HG03565 (cell line): ENCODE measurements around the gene FLYWCH1.
"Not testable (repeated sequence)": the region's sequence is repeated elsewhere in the genome, so short reads cannot be mapped to it uniquely, and the experiment has no call there.

Experiments used
- ATAC-seq: cut with Tn5 transposase; IDR thresholded peaks from one replicate; pipeline ENCODE4 v1.9.1; 2021; ENCODE audit warnings: mild to moderate bottlenecking, moderate library complexity; ENCODE audit not compliant: unreplicated experiment

The FLYWCH1 gene

GRCh38 chr16:2926650-2926999 lies 14.9 kb downstream of the FLYWCH1 start:
- no peak for ATAC-seq

- no peak for ATAC-seq
Measured at GRCh38 chr16:2927010-2927646, 15.4 kb downstream of the FLYWCH1 start.

DNA sequence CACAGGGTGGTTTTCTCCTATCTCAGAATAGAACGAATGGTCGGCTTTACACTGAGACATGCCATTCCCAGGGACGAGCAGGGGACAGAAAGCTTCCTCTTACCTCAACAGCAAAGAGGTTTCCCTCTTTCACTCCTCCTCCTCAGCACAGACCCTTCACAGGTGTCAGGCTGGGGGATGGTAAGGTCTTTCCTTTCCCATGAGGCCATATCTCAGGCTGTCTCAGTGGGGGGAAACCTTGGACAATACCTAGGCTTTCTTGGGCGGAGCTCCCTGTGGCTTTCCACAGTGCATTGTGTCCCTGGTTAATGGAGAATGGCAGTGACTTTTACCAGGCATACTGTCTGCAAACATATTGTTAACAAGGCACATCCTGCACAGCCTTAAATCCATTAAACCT lies 16.4 kb downstream of the FLYWCH1 start:
- not testable (repeated sequence) for ATAC-seq

- no peak for ATAC-seq
Measured at GRCh38 chr16:2928796-2929195, 17.1 kb downstream of the FLYWCH1 start.

- ATAC-seq, result no peak
Measured at GRCh38 chr16:2929693-2930092, 18.0 kb downstream of the FLYWCH1 start.

GRCh38 chr16:2930236-2930635 lies 18.5 kb downstream of the FLYWCH1 start:
- no peak for ATAC-seq

- ATAC-seq, result not testable (repeated sequence)
Measured at GRCh38 chr16:2931231-2931914, 19.6 kb downstream of the FLYWCH1 start.

DNA sequence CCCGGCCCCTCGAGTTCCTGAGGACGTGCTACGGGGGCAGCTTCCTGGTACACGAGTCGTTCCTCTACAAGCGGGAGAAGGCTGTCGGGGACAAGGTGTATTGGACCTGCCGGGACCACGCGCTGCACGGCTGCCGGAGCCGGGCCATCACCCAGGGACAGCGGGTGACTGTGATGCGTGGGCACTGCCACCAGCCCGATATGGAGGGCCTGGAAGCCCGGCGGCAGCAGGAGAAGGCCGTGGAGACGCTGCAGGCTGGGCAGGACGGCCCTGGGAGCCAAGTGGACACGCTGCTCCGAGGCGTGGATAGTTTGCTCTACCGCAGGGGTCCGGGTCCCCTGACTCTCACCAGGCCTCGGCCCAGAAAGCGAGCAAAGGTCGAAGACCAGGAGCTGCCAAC lies 21.4 kb downstream of the FLYWCH1 start:
- no peak for ATAC-seq

DNA sequence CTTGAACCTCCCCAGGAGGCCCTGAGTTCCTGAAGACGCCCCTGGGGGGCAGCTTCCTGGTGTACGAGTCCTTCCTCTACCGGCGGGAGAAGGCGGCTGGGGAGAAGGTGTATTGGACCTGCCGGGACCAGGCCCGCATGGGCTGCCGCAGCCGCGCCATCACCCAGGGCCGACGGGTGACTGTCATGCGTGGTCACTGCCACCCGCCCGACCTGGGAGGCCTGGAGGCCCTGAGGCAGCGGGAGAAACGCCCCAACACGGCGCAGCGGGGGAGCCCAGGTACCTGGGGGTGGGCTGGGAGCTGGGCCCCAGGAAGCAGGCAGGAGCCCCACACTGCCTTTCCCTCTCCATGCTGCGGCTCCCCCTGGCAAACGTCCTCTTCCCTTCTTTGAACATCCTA lies 22.0 kb downstream of the FLYWCH1 start:
- no peak for ATAC-seq

GRCh38 chr16:2934450-2934849 lies 22.7 kb downstream of the FLYWCH1 start:
- no peak for ATAC-seq

- ATAC-seq, result no peak
Measured at GRCh38 chr16:2936436-2937011, 24.8 kb downstream of the FLYWCH1 start.

- ATAC-seq, result no peak
Measured at GRCh38 chr16:2937170-2937569, 25.4 kb downstream of the FLYWCH1 start.

- no peak for ATAC-seq
Measured at GRCh38 chr16:2938206-2938605, 26.5 kb downstream of the FLYWCH1 start.

- no peak for ATAC-seq
Measured at GRCh38 chr16:2939968-2940367, 28.2 kb downstream of the FLYWCH1 start.

- no peak for ATAC-seq
Measured at GRCh38 chr16:2942045-2942444, 30.3 kb downstream of the FLYWCH1 start.

DNA sequence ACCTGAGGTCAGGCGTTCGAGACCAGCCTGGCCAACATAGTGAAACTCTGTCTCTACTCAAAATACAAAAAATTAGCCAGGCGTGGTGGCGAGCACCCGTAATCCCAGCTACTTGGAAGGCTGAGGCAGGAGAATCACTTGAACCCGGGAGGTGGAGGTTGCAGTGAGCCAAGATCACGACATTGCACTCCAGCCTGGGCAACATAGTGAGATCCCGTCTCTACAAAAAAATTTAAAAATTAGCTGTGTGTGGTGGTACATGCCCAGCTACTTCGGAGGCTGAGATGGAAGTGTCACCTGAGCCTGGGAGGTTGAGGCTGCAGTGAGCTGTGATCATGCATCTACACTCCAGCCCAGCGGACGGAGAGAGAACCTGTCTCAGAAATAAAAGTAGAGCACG lies 32.0 kb downstream of the FLYWCH1 start:
- ATAC-seq, result not testable (repeated sequence)

DNA sequence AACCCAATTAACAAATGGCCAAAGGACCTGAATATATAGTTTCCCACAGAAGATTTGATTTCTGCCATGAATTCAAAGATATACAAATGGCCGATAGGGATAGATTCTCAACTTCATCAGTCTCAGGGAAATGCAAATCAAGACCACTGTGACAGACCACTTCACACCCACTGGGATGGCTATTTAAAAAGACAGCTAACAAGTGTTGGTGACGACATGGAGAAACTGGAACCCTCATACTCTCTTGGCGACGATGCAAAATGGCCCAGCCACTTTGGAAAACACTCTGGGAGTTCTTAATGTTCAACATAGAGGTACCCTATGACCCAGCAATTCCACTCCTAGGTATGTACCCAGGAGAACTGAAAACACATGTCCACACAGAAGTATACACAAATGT lies 34.9 kb downstream of the FLYWCH1 start:
- no peak for ATAC-seq

DNA sequence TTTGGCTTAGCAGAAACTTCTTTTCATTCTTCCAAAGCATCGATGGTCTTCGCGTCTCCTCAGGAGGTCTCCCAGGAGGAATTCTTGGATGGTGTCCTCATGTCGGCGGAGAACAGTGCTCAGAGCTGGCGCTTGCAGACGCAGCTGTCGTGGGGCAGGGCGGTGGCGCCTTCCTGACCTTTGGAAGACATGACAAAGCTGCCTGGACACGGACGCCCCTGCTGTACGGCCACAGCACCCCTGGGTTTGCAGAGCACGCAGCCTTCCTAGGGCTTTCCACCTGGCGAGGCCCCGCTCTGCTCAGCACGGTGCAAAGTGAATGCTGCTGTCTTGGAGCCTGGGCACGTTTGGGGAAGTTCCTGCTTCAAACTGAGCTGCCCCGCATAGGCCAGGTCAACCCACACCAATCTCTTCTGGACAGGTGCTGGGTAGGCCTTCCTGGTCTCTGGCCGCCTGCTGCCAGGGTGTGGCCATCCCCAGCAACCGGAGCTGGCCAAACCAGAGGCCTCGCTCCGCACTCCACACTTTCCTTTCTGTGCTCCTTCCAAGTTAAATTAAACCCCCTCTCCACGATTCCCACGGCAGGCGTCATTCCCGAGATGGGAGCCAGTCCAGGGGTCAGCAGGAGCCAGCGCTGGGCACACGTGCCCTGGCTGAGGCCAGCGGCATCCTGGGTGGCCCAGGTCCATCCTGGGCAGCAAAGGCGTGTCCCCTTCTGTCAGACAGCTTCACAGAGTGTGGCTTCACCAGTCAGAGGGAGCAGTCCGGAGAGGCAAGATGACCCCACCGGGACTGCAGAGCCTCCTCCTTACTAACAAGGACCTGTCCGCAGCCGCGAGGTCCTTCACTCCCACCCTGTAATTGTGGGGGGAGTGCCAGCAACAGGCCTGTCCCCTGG lies 37.3 kb downstream of the FLYWCH1 start:
- no peak for ATAC-seq

- ATAC-seq, result no peak
Measured at GRCh38 chr16:2949705-2950352, 38.1 kb downstream of the FLYWCH1 start.

DNA sequence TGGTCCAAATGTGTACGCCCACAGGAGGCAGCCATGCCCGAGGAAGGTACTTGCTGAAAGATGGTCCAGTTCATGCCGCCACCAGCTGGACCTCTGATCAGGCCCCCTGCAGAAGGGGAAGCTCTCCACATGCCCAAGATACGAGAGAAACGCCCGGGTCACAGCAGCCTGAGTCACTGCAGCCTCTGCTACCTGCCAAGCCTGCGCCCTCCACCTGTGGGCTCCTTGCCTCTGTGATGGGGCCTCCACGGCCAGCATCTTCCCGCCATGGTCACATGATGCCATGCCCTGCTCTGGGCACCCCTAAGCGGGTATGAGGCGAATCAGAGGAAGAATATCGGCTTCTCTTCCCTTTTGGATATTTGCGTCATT lies 38.6 kb downstream of the FLYWCH1 start:
- ATAC-seq, result no peak

DNA sequence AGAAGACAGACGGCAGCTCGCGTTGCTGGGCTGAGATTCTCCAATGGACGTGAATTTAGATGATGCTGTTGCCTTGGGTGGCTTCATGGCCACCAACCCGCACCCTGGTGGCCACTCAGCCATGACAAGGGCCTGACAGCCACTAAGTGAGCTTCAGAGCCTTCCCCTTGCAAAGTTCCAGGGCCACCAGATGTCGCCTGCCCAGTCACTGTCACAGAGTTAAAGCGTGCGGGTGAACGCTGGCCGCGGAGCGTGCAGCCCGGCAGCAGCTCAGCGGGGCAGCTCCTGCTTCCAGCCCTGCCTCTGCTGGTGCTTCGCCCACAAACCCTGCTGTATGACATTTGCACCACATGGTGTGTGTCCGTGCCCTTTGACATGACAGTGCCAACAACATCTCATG lies 39.0 kb downstream of the FLYWCH1 start:
- no peak for ATAC-seq
